NCI-H1436 (cell line): ENCODE measurements around the gene CALHM5.
A peak's percentile ranks its signal among the peaks of the same experiment; 100 is the strongest.

Source experiments
- DNase-seq: peaks from one replicate; lab custom pipeline; 2025; lab: John Stamatoyannopoulos, UW

The CALHM5 gene

DNA sequence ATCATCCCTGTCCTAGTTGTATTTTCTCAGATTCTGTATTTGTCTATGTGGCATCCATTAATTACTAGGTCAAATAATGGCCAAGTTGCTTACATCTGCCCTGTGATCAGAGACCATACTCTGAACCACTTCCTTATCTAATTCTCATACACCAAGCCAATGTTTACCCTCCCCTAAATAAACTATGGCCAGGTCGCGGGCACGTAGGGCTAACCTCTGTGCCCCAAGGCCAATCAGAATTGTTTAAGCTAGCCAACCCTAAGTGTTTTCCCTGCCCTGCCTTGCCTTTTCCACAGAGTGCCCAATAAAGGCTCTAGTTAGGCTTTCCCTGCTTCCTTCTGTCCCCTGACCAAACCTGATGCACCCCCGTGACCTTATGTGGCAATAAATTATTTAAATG lies 39.4 kb downstream of the CALHM5 start:
- no peak for DNase-seq

DNA sequence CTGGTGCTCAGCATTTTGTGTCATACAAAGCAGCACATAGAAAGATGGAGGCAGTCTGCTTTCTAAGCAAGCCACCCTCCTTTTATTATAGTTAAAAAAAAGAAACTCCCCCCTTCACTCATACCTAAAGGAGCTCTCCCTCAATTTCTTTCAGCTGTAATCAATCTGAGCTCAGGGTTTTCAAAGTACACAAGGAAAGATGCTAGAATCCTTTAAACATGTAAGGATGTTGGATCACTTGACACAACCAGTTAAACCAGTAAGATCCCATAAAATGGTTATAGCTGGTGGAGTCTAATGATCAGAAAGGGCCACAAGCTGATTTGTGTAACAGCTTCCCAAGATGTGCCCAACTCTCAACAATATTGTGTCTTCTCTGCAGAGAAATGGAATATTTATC lies 42.0 kb downstream of the CALHM5 start, which contains the start of gene CALHM4:
CALHM4 (plus strand) TSS at position 301 of the 400 bp plus-strand sequence; CDS start at position 344, 43 bp downstream.
- no peak for DNase-seq

DNA sequence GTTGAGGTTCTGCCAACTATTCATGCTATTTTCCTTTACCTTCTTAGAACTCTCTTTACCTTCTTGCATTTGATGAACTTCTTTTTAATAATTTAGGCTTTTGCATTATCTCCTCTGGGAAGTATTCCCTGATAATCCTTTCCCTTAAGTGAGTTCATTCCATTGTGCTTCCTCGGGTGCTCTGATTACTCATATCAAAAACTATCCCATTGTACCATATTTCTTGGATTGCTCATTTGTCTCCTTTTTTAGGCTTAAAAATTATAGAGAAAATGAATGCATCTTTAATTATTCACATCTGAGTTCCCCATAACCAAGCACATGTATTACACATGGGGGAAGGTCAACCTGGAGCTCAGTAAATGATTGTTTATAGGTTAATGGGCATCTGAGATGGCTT lies 44.6 kb downstream of the CALHM5 start:
- DNase-seq: no peak

DNA sequence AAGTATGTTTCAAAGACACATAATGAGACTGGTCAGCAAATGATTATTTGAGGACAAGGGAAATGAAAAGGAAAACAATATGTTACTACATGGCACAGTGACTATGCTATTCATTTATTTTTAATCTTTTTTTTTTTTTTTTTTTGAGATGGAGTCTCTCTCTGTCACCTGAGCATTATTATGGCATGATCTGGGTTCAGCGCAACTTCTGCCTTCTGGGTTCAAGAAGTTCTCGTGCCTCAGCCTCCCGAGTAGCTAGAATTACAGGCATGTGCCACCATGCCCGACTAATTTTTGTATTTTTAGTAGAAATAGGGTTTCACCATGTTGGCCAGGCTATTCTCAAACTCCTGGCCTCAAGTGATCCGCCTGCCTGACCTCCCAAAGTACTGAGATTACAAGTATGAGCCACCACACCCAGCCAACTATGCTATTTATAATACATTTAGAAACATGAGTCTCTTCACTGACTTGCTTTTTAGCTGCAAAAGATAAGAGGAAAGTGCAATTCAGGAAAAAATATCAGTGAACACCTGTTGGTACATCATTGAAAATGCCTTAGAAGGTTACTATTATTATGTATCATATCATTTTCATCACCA lies 45.5 kb downstream of the CALHM5 start:
- no peak for DNase-seq

DNA sequence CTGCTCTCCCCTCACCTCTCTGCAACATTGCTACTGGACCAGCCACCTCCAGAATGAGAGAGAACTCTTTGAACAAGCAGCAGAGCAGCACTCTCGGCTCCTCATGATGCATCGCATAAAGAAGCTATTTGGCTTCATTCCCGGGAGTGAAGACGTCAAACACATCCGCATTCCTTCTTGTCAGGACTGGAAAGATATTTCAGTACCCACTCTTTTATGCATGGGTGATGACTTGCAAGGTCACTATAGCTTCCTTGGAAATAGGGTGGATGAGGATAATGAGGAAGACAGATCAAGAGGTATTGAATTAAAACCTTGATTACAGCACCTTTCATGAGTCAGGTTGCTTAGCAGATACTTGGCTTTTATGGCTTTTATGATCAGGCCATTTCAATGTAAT lies 46.5 kb downstream of the CALHM5 start:
- DNase-seq: no peak

DNA sequence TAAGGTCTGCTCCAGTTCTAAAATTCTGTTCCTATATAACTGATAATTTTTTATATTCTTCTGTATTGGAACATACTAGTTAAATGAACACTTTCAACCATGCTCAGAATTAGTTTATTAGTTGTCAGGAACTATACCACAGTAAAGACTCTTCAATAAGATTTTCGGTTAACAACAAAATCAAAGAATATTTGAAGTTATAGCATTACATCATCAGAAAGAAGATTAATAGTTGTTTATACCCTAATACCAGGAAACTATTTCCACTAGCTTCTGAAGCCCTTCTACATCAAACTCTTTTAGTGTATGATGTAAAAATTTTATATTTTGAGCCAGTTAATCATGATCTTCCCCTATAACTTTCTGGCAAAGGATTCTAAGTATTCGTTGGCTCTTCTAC lies 48.7 kb downstream of the CALHM5 start:
- DNase-seq: no peak

DNA sequence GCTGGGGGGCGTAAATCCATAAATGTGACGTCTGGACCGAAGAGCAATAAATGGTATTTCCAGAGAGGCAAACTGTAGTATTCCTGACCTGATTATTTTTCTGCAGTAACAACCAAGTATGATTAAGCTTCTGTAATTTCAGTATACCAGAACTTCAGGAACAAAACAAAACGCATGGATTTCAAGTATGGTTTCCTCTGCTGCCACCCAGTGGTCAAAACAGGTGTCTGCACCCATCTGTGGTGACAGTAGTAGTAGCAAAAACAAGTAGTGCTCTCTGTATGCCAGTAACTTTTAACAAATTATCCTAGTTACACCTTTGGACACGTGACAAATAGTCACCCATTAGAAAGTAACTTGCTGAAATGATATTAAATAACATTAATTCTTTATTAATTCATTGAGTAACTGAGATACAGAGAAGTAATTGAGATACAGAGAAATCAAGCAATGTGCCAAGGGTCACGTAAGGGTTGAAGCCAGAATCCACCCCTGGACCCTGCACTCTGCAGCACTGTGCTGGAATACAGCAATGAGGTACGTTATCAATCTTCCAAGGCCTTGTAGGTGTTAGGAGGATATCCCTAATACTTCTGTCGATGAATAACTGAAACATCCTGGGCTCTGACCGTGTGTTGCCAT lies 50.1 kb downstream of the CALHM5 start:
- DNase-seq: peak; percentile 39

DNA sequence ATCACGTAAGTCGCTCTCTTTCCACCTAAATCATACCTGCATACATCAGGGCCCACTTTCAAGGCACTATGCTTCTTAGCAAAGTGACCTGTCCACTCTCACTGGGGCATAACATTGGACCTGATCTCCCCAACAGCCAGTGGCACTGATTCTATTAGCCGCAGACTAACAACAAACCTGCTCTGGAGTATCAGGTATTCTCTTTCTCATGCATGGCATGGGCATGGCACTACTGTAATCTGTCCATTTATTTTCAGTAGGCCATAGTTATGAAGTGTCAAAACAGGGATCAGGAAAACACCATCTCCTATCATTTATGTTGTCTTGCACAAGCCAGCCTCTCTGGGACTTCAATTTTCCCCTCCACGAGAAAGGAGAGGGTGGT lies 50.6 kb downstream of the CALHM5 start:
- DNase-seq: no peak

DNA sequence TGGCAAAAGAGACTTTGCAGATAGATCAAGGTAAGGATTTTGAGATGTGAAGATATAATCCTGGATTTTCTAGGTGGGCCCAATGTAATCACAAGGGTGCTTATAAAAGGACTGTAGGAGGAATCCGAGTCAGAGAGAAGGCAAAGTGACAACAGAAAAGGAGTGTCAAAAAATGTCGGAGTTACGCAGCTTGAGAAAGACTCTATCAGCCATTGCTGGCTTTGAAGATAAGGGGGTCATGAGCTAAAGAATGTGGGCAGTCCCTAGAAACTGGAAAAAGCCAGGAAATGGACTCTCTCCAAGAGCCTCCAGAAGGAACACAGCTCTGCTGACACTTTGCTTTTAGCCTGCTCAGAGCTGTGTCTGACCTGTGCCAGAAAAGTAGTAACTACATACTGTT lies 51.2 kb downstream of the CALHM5 start:
- DNase-seq: no peak

DNA sequence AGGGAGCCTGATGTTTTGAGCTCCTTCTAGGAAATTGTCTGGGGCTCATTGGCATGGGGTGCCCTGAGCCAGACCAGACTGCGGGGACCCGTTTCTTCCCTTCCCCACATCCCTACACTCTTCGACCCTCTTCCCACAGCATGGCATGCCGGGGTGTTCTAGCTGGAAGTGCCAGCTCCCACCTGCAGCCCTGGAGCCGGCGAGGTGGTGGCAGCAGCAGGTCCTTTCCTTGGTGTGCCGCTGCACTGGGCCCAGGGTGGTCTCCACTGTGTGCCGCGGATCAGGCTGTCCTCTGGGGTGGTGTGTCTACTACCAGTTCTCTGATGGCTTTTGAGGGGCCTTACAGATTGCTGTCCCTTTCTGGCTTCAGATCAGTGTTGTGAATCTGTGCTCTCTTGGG lies 52.4 kb downstream of the CALHM5 start:
- no peak for DNase-seq

DNA sequence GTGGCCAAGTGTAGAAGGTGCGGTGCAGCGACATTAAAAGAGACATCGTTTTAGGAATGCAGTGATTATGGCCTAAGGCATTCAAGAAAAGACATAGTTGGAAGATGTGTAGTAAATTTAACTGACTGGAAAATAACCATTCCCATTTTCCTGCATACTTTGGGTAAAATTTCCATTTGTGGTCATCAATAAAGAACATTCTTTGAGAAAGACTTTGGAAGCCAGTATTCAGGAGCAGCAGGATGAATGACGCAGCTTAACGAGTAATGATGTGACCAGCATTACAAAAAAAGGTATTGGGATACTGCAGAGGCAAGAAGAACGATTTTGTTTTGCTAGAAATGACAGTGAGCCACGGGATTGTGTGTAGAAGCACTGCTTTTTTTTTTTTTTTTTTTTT lies 52.9 kb downstream of the CALHM5 start:
- DNase-seq: no peak

DNA sequence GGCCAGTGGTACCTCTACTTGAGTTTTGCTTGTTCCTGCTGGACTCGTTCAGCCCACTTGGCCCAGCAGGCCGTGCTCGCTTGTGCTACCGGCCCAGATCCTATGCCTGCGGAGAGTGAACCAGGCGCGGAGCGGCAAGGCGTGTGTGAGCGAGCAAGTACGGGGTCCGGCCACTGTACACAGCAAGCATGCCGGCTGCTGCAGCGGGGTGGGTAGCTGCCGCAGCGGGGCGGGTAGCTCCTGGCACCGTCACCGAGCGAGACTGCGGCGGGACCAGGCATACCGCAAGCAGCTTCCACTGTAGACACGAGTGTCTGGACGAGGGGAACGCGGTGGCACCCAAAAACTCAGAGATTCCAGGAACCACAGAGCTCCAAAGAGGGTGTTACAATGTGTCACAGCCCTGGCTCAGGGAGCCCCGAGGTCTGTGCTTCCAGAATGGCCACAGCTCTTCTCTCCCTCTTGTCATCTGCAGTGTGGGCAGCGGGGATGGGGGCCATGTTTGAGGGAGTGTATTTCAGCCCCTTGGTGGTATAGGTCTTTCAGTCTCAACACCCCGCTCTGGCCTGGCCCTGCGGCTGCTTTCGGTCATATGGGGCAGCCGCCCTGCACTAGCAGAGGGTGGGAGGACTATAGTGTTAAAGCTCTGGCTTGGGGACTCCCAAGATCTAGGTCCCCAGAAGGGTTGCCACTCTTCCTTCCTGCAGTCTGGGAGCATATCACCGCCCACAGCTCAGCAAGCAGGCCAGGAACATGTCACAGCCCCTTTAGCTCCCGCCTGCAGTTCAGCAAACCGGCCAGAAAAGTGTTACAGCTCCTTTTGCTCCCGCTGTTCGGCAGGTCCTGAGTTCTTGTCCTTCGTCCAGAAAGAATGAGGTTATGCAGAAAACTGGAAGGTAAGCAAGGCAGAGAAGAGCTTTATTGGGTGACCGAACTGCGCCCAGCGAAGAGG lies 53.8 kb downstream of the CALHM5 start:
- no peak for DNase-seq

DNA sequence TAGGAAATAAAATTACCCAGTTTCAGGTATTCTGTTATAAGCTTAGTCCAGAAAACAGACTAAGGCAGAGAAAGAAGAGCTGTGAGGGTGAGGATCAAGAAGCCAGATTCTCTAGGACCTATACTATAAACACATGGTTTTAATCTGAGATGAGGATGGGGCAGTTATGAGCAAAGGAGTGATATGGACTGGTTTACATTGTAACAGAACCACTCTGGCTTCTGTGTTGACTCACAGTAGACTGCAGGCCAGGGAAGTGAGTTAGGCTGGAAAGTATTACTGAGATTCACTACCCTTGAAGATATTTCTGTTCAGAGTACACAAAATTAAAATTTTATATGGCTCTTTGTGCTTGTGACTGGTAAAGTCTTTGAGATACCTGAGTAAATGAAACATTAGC lies 56.7 kb downstream of the CALHM5 start:
- DNase-seq: no peak

DNA sequence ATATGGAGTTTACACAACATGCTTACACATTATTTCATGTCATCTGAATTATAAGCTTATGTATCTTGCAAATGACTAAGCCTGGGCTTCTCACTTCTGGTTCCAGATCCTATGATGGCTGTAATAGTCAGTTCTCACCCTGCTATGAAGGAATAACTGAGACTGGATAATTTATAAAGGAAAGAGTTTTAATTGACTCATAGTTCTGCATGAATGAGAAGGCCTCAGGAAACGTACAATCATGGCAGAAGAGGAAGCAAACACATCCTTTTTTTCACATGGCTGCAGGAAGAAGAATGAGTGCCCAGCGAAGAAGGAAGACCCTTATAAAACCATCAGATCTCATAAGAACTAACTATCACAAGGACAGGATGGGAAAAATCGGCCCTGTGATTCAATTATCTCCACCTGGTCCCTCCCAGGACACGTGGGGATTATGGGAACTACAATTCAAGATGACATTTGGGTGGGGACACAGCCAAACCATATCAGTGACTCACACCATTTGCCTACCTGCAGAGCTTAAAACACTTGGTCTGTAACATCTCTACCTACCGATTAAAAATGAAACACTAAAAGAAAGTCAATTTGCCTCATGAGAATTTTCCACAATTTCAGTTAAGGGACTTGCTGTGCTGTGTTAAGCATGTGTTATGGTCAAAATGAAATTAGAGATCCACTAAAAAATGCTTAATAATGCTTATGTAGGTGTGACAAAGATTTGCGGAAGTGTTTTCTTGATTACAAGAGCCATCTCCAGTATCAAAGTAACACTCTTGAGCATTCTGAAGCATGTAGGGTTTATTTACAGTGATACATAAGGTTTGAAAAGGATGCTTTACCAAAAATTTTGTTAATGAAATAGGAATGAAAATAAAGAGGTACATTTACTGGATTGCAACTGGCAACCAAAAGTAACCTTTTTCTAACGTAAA lies 57.6 kb downstream of the CALHM5 start:
- DNase-seq: no peak

DNA sequence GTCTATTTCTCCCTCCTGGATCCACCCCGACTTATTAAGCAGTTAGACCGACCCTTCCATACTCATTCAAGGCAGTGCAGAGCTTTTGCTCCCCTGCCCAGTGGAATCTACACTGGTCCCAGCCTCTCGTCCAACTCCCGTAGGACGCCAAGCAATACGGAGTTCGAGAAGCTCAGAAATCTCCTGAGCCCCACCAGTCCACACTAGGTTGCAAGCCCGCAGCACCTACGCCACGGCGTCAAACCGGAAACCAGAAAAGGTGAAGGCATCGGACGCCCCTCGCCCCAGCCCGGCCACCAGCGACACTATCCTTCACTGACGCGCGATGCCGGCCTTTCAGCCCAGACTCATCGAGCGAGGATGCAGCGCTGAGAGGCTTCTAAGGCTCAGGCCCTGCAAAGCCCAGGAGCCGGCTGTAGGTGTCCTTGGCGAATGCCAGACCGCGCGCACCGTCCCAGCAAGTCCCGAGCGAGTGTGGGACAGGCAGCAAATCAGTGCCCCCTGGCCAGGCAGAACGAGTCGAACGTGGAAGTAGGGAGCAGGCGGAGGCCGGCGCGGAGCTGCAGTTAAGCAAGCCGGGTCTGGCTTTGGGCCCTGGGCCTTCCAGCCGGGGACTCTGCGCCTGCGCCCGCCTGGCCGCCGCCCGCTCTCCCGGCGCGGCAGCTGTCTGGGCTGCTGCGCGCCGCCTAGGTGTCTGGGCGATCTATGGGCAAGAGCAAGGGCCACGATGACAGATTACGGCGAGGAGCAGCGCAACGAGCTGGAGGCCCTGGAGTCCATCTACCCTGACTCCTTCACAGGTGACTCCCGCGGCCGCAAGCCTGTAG lies 59.6 kb downstream of the CALHM5 start, which contains the start of gene RWDD1:
RWDD1 (plus strand) TSS at position 649 of the 827 bp plus-strand sequence; CDS start at position 728, 79 bp downstream.
- peak; percentile 94 for DNase-seq

DNA sequence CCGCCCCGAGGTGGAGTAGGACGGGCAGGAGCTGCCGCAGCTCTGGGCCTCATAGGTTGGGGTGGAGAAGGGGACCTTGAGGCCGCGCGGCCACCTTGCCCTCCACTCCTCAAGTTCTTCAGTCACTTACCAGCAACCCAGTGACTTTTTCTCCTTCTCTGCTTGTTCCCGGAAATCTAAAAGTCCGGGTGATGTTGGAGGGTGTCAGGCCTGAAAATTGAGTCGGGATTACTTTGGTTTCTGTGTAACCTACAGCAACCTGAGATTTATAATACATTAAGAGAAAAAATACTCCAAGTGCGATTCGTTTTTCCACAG lies 60.2 kb downstream of the CALHM5 start:
- no peak for DNase-seq

DNA sequence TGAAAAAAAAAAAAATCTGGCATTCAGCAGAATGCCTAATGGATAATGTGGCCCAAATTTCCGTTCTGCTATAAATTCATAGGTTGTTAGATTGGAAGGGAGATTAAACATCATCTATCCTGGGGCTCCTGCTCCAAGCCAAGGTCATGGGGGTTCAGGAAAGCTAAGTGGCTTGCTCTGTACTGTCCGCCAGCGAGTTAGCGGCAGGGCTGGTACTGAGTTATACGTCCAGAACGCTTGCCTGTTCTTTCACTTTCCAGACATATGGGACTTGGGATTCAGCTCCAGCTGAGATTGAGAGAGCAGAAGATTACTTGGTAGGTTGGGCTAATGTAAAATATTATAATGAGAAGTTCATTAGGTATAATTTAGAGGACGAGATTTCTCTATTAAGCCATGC lies 60.7 kb downstream of the CALHM5 start:
- DNase-seq: no peak
